Fibroblast of skin of left biceps (primary cell): Measurements from ENCODE around the gene CYB5A.

ENCODE experiments used
- DNase-seq, 2 experiments: peaks; one replicate each; pipeline ENCODE4 v3.0.0-alpha.2; 2013; ENCODE audit warnings: low read depth in 2 of 2

The CYB5A gene

DNA sequence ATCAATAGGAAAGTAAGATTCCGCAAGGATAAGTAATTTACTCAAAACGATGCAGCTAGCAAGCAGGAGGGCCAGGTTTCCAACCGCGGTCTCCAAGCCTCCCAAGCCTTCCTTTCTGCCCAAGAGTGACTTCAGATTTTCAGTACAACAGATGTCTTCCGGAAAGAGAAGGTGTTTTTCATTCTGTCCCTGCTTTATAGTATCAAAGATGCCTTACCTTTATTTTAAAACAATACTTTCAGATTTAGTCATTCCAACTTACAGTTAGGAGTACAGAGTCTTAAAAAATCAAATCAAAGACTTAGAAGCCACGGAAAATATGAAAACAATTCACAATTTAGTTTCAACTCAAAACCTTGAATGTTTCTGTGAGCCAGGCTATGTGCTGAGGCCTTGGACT lies 43.6 kb downstream of the CYB5A start:
- DNase-seq: no peak

DNA sequence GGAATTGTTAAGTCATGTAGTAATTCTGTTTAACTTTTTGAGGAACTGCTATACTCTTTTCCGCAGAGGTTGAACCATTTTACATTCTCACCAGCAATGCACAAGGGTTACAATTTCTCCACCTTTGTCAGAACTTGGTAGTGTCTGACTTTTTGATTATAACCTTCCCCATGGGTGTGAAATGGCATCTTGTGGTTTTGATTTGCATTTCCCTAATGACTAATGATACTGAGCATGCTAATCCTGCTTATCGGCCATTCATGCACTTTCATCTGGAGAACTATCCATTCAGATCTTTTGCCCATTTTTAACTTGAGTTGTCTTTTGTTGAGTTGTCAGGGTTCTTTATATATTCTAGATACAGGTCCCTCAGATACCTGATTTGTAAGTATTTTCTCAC lies 47.2 kb downstream of the CYB5A start:
- DNase-seq: no peak

DNA sequence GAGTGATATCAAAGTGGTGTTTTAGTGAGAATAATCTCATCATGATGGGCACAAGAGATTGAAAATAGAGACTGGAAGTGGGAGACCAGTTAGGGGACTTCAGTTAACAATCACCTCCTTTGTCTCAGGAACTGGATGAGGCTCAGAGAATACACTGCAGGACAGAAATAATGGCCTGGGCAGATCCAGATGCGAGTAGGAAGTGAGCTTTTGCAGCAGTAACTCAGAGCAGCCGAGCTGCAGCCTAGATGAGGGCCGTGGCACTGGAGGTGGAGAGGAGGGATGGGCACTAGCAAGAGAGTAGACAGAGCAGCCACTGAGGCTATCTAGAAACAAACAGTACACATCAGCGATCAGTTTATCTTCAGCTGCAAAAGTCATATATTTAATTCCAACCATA lies 48.6 kb downstream of the CYB5A start:
- no peak for DNase-seq

DNA sequence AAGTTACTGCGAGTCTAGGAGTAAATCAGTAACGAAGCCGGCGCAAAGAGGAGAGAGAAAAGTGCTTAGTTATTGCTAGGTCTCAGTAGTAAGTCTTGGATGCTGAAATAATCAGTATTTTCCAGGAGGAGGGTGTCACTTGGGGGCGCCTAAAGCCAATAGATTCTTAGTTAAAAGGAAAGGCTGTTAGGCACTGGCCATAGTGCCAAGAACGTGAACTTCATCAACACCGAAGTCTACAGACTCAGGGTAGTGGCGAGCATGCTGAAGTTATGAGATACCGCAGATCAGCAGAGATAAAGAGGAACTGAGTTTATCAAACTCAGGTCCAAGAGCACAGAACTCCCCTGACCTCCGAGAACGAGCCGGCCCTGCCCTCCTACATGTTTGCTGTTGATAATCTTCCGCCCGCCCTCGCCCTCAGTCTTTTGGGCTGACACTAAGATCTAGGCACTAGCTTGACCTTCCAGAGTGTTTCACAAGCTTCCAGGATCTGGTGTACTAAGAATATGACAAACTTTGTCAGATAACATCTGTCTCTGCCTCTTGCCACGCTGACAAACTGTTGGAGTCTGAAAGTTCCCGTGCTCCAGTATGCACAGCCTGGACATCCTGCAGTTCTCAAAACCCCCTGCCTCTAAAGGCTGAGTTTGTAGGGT lies 49.2 kb downstream of the CYB5A start:
- DNase-seq: no peak

DNA sequence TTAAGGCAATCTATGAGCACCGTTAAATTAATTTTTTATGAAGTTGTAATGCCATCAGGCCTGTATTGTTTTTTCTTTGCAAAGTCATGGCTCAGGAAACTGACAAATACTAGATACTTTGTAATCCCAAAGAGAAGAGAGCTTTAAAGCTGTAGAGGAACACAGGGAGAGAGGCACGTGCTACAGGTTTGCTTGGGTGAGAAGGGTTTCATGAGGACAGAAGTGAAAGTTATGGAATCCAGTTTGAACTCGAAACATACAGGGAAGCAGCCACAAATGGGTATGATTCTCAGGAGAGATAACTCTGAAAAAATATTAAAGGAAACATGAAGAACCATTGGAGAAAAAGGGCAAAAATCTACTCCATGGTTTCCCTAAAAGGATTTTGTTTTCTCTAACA lies 49.8 kb downstream of the CYB5A start:
- no peak for DNase-seq

DNA sequence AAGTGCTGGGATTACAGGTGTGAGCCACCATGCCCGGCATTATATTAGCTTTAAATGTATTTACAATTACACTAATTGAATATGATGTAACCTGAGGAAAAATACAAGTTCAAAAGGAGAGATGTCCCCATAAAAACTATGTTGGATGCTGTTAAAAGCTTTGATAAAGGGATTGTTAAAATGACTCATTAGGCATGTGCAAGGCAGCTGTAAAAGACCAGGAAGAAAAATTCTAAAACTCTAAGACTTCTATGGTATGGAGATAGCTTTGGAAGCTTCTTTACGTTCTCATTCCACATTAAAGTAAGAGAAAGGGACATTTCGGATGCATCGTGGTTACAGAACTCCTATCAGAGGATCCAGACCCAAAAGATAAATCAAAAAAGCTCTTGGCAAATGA lies 50.3 kb downstream of the CYB5A start:
- DNase-seq: no peak

DNA sequence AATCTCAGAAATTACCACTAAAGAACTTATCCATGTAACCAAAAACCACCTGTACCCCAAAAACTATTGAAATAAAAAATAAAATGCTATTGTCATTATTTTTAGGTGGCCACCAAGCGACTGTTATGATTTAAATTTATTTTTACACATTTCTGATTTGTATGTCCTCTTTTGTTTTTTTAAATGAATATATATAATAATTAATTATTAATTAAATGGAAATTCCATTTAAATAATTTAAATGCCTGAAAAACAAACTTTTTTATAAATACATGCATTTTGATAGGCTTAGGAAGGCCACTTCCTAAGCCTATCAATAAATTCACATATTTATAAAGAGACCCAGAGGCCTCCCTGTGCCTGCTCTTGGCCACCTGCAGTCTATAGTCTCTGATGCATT lies 52.2 kb downstream of the CYB5A start:
- DNase-seq: no peak

DNA sequence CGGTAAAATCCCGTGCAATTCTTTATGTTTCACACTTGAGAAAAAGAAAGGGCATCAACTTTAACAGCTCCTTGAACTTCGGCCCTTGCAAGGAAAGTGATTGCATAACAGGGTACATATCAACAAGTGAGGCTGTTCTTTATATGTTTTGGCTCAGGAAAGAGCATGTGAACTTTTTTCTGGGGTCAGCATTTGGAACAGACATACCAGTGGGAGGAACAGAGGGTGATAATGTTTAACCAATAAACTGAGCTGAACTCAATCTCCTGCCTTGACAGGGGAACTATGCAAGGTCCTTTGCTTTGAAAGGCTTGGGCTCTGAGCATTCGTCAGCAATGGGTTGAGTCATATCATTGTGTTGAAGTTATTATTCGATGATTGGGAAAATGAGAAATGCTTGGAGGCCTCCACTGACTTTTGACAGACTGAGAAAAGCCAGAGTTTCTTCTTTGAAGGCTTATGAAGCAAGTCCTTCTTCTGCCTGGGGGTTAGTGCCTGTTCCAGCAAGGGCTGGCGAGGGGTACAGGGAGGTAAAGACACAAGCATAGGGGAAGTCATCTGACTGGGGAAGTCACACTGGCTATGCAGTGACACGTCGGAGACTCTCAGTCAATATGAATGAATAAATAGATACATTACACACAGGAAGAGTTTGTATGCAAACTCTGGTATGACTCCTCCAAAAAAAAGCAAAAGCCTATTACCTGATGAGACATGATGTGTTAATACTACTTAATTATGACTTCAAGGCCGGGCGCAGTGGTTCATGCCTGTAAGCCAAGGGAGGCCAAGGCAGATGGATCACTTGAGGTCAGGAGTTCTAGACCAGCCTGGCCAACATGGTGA lies 57.2 kb downstream of the CYB5A start:
- DNase-seq: peak; percentile 40 to 51

DNA sequence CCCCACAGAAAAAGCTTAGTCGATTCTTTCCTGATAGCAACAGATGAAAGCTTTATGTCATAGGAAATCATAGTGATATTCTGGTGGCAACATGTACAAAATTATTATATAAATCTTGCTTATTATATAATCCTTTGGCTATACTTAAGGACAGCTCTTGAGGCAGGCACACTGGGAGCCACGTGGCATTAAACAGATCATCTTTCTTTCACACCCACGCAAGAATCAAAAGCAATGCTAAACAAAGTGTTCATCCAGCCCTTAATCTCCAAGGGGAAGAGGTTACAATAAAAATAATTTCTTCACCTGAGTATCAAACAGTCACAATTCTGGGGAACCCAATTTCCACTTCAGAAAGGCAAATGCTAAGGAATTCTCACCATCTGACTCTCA lies 57.8 kb downstream of the CYB5A start:
- no peak for DNase-seq

DNA sequence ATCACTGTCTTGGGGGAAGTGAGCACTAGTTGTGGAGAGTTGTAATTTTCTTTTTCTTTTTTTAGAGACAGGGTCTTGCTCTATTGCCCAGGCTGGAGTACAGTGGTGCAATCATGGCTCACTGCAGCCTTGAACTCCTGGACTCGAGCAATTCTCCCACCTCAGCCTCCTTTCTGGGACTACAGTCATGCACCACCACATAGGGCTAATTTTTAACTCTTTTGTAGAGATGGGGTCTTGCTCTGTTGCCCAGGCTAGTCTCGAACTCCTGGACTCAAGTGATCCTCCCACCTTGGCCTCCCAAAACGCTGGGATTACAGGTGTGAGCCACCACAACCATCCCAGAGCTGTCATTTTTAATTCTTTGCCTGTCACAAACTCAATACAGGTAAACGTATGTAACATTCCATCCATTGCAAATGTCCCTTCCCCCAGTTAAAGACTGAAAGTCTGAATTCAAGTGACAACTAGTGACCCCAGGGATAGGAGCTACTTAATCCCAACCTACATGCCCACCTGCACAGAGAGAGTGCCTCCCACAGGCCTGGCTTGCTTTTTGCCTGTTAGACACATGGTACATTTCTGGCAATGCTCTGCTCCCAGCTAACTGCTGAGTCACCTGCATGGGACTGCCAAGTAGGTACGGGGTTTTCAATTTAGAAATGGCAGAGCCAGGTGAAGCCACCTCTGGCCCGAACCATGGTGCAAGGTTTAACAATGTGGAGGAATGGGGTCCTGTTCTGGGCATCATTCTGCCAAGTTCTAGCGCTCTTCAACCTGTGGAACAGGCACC lies 60.6 kb downstream of the CYB5A start:
- DNase-seq: no peak

DNA sequence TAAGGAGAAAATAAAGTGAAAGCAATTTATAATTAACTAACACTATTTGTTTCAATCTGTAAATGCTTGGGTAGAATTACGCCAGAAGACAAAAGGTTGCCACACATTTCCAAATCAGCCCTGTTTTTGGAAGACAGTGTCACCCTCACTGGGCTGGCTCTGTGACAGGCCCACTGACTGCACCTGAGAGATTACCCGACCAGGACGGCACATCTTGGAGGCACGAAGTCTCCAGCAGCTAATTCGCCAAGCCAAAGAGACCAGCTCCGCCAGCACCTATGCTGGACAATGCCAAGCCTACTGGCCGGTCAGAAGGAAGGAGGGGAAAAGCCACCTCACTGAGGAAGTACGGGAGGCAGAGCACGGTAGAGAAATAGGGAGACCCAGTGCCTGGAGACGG lies 61.9 kb downstream of the CYB5A start:
- DNase-seq: no peak

DNA sequence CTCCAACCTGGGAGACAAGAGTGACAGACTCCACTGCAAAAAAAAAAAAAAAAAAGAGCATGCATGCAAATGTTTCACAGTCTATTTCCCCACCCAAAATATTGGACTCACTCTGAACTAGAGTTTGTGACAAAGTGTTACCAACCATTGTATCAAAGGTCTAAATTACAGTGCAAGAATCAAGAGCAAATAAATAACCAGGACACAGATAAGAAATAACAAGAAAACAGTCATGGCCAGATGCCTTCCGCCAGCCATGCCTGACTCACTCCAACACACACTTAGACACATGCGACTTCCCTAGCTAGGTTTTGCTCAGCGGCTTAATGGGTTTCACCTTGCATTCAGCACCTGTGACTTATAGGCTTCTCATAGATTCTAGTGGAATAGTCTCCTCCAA lies 62.8 kb downstream of the CYB5A start:
- no peak for DNase-seq

DNA sequence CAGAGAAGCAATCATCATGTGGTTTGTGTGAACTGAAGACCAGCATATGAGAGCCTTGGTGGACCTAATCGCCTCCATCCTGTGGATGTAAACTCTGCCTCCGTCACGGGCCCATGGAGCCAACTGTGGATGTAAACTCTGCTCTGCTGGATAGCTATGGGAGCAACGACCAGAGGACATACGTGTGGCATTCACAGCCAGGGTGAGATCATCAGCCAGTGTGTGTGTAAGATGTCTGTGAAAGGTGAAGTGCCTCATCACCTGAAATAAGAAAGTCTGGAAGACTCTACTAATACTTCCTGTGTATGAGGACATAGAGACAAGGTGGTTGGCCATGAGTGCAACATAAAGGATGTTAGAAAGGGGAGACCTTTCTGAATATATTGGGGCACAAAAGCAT lies 63.5 kb downstream of the CYB5A start:
- DNase-seq: no peak

DNA sequence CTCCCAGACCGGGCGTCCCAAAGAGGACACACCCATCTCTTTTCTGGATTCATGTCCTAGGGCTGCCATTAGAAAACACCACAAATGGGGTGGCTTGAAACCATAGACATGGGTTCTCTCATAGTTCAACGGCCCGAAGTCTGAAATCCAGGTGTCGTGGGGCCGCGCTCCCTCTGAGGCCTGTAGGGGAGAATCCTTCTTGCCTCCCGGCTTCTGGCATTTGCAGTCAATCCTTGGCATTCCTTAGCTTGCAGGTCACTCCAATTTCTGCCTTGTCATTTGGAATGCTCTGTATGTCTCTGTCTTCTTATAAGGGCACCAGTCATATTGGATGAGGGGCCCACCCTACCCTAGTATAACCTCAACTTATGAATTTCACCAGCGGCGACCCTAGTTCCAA lies 65.1 kb downstream of the CYB5A start:
- DNase-seq: no peak

DNA sequence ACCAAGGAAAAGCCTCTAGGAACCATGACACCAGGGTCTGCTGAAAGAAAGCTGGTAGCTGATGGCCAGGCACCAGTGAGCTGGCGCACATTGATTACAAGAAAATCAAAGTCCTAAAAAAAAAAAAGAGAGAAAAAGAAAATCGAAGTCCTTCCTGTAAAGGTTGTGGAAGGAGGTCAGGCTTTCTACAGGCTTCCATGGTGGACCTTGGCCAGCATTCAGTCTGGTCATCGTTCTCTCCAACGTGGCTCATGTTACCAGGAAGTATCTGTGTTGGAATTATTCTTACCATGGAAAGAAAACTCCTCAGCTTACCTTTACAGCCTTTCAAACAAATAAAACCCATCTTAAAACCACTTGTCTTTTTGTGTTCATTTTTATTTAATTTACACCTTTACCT lies 65.6 kb downstream of the CYB5A start:
- no peak for DNase-seq

DNA sequence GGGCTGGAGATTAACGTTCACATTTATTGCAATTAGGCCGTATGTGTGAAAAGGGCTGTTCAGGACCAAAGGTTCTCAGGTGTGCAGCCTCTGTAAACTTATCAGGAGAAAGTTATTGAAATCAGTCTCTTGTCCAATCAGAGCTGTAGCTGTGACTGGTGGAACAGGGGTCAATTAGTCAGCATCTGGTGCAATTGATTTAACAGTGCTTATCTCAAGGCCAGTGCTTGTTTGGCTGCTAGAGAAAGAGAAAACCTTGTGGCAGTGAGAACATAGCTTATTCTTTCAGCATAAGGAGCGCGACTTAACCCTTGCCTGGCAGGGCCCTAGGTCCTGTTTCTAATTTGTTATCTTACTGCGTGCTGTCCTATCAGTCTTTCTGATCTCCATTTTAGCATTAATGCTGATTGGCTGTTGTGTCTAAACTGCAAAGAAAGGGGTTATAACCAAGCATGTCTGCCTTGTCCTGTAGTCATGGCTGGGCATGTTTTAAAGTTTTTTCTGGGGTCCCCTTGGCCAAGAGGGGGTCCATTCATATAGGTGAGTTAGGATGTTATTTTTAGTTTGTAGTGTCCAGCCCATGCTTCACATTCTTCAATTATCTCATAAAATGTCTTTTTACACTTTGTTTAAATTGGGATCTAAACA lies 66.4 kb downstream of the CYB5A start:
- no peak for DNase-seq

DNA sequence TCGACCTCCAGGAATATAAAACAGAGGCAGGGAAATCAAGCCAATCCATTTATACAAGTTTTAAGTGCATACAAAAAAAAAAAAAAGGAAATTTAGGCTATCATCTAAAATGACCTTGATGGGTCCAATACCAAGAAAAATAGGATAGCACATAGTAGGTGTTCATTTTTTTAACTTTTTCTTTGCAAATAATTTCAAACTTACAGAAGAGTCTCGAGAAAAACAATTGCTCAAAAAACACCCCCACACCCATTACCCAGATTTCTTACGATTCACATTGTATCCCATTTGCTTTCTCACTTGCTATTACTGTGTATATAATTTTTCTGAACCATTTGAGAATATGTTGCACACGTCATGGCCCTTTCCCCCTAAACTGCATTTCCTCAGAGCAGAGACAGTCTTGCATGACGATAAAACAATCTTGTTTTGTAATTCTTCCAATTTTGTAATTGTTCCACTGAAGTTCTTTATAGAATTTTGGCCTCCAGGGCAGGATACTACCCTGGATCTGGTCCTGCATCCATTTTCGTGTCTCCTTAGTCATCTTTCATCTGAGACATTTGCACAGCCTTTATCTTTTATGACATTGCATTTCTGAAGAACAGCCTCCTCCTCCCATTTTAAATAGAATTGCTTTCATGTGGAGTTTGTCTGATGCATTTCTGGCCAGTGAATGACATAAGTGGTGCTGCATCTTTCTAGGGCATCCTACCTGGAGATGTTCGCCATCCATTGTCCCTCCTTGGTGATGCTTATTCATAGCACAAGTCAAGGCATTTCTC lies 68.9 kb downstream of the CYB5A start:
- DNase-seq: no peak

DNA sequence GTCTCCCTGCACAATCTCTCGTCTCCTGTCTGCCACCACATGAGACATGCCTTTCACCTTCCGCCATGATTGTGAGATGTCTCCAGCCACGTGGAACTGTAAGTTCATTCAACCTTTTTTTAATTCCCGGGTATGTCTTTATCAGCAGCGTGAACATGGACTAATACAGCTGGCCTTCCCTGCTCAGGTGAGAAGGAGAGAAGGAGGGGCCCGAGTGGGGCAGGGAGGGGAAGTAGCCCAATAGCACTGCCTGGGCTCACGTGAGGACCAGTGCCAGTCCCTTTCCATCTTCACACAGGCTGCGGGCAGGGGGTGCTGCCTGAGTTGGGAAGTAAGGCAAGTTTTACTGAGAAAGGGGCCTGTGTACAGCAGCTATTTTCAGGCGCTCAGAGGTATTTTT lies 70.7 kb downstream of the CYB5A start:
- no peak for DNase-seq

DNA sequence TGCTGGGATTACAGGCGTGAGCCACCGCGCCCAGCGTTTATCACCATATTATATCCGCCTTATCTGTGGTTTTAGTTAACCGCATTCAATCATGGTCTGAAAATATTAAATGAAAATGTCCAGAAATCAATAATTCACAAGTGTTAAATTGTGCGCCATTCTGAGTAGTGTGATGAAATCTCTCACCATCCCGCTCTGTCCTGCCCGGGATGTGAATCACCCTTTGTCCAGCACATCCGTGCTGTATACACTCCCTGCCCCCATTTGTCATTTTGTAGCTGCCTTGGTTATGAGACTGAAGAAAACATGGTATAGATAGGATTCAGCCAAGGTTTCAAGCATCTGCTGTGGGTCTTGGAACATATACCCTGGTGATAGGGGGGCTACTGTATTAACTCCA lies 72.7 kb downstream of the CYB5A start:
- DNase-seq: no peak

DNA sequence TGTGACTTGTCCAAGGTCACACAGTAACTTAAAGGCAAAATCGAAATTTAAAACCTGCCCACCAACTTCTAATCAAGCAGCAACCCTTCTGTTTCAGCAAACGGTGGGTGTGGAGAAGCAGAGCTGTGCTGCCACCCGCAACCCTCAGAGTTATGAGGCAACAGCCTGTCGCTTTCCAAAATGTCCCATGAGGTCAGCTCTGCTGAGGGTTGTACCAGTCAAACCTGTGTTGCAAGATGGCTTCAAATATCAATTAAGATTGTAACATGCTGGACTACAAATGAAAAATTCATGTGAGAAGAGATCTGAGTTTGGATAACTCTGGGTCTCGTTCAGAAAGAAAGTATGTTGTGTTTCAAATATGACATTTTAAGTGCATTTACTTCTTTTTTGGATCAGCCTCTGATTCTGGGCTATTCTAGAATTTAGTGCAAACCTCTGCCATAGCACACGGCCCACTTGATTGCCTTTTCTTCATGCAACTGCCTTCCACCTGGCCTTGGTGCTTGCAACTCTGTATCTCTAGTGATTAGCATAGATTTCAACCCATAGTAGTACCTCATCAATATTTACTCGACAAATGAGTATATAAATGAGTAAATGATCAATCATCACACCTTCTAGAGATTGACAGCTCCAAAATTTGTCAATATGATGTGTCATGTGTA lies 74.2 kb downstream of the CYB5A start:
- no peak for DNase-seq

DNA sequence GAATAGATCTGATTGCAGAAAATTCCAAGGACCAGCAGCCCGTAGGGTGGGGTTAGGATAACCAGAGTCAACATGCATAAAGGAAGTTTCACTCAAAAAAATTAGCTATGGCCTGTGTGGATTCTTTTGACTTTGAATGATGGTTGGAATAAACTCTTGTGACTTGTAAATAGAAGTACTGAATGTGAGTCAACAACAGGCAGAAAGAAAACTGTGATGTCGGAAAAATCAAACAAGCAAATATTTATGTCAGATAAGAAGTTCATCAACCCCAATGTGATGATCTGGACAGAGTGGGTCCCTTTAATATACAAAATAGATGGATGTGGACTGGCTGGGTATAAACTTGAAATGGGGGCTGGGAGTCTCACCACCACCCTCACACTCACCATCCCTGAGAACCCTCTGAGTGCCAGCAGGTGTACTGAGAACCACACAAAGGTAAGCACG lies 75.1 kb downstream of the CYB5A start:
- no peak for DNase-seq
